ENCODE measurements around the gene DAAM2.

DAAM2 gene

DNA sequence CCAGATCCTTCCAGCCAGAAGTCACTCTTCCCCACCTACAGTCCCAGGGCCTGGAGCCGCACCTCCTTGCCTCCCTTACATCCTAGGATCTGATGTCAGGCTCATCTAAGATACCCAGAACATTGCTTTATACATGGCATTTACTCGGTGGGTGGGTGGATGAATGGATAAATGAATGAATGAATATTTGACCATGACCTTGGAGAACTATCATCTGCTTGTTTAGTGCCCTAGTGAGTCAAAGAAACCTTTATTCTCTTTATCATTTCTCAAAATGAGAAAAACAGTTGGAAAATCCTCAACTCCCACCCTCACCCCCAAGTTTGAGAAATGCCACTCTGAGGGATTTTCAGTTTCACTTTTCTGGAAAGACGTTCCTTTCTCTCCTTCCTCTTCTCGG is 56.0 kb downstream of the DAAM2 start:
- Histone ChIP-seq H3K4me3 (replicated peaks; ENCODE audit: low read depth, low read length) (no peak overlapping the region), H3K27me3 (replicated peaks; ENCODE audit: control insufficient read depth, insufficient read depth, low read length) (no peaks in the 10 kb centered on the region; the same call in 1 of the 2 replicates), H3K36me3 (ENCODE audit: control insufficient read depth, insufficient read depth, low read length) (no peaks in the 10 kb centered on the region)
- TF ChIP-seq, protein P1, sequence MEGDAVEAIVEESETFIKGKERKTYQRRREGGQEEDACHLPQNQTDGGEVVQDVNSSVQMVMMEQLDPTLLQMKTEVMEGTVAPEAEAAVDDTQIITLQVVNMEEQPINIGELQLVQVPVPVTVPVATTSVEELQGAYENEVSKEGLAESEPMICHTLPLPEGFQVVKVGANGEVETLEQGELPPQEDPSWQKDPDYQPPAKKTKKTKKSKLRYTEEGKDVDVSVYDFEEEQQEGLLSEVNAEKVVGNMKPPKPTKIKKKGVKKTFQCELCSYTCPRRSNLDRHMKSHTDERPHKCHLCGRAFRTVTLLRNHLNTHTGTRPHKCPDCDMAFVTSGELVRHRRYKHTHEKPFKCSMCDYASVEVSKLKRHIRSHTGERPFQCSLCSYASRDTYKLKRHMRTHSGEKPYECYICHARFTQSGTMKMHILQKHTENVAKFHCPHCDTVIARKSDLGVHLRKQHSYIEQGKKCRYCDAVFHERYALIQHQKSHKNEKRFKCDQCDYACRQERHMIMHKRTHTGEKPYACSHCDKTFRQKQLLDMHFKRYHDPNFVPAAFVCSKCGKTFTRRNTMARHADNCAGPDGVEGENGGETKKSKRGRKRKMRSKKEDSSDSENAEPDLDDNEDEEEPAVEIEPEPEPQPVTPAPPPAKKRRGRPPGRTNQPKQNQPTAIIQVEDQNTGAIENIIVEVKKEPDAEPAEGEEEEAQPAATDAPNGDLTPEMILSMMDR (IDR thresholded peaks at IDR 0.05; ENCODE audit: insufficient read depth, low read length, poor library complexity, severe bottlenecking), result no peak
- DNase-seq (ENCODE audit: extremely low read depth, insufficient read length), result no peak

GRCh38 chr6:39849228-39849627 is 57.1 kb downstream of the DAAM2 start:
- TF ChIP-seq, protein P1 (IDR thresholded peaks at IDR 0.05; ENCODE audit: insufficient read depth, low read length, poor library complexity, severe bottlenecking), result no peak
- no peak overlapping the region for H3K4me3 ChIP-seq (replicated peaks; ENCODE audit: low read depth, low read length)
- H3K27me3 ChIP-seq (replicated peaks; ENCODE audit: control insufficient read depth, insufficient read depth, low read length), result no peaks in the 10 kb centered on the region; the same call in 1 of the 2 replicates
- no peak for DNase-seq (ENCODE audit: extremely low read depth, insufficient read length)
- H3K36me3 ChIP-seq (ENCODE audit: control insufficient read depth, insufficient read depth, low read length), result no peaks in the 10 kb centered on the region

DNA sequence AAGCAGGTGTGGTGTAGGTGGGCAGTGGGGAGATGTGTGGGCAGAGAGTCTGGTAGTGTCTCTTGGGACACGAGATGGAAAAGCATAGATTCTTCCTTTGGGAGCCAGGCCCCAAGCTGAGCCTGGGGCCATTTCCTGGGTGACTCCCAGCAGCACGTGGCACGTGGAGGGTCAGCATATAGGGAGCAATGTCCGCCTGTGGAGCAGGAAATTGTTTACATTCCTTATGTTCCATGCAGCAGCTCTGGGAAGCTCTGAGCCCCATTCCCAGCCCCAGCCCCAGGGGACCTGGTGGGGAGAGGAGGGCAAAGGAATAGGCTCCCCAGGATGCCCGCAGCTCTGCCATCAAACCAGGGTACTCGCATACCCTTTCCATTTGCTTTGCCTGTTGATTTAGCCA is 57.6 kb downstream of the DAAM2 start:
- H3K36me3 ChIP-seq (ENCODE audit: control insufficient read depth, insufficient read depth, low read length), result no peaks in the 10 kb centered on the region
- DNase-seq (ENCODE audit: extremely low read depth, insufficient read length), result no peak
- TF ChIP-seq, protein P1 (IDR thresholded peaks at IDR 0.05; ENCODE audit: insufficient read depth, low read length, poor library complexity, severe bottlenecking), result no peak
- no peaks in the 10 kb centered on the region; the same call in 1 of the 2 replicates for H3K27me3 ChIP-seq (replicated peaks; ENCODE audit: control insufficient read depth, insufficient read depth, low read length)
- H3K4me3 ChIP-seq (replicated peaks; ENCODE audit: low read depth, low read length), result no peak overlapping the region

- H3K4me3 ChIP-seq (replicated peaks; ENCODE audit: low read depth, low read length), result no peak overlapping the region
- TF ChIP-seq, protein P1 (IDR thresholded peaks at IDR 0.05; ENCODE audit: insufficient read depth, low read length, poor library complexity, severe bottlenecking), result no peak
- no peak for DNase-seq (ENCODE audit: extremely low read depth, insufficient read length)
- H3K36me3 ChIP-seq (ENCODE audit: control insufficient read depth, insufficient read depth, low read length), result no peaks in the 10 kb centered on the region
- H3K27me3 ChIP-seq (replicated peaks; ENCODE audit: control insufficient read depth, insufficient read depth, low read length), result no peaks in the 10 kb centered on the region; the same call in 1 of the 2 replicates
Measured at GRCh38 chr6:39850736-39851297, 58.6 kb downstream of the DAAM2 start.

- DNase-seq (ENCODE audit: extremely low read depth, insufficient read length), result no peak
- no peaks in the 10 kb centered on the region; the same call in 1 of the 2 replicates for H3K27me3 ChIP-seq (replicated peaks; ENCODE audit: control insufficient read depth, insufficient read depth, low read length)
- H3K4me3 ChIP-seq (replicated peaks; ENCODE audit: low read depth, low read length), result no peak overlapping the region
- TF ChIP-seq, protein P1 (IDR thresholded peaks at IDR 0.05; ENCODE audit: insufficient read depth, low read length, poor library complexity, severe bottlenecking), result no peak
- H3K36me3 ChIP-seq (ENCODE audit: control insufficient read depth, insufficient read depth, low read length), result no peaks in the 10 kb centered on the region
Measured at GRCh38 chr6:39851331-39851730, 59.2 kb downstream of the DAAM2 start.

DNA sequence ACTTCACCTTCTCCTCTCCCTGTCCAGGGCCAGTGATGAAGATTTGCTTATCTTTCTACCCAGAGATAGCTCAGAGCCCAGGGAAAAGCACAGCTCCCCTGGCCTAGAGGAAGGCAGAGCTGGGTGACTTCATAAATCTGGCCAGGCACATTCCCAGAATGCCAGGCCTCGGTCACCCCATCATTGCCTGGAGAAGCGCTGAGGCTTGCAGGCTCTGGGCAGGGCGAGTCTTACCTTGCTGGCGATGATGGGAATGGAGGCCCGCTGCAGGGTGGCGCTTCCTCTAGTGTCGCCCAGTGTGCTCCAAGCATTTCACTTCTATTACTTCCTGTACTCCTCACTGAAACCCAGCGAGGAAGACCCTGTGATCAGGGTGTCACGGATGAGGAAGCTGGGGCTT is 60.1 kb downstream of the DAAM2 start:
- H3K36me3 ChIP-seq (ENCODE audit: control insufficient read depth, insufficient read depth, low read length), result no peaks in the 10 kb centered on the region
- H3K4me3 ChIP-seq (replicated peaks; ENCODE audit: low read depth, low read length), result no peak overlapping the region
- H3K27me3 ChIP-seq (replicated peaks; ENCODE audit: control insufficient read depth, insufficient read depth, low read length), result no peaks in the 10 kb centered on the region; the same call in 1 of the 2 replicates
- no peak for DNase-seq (ENCODE audit: extremely low read depth, insufficient read length)
- TF ChIP-seq, protein P1 (IDR thresholded peaks at IDR 0.05; ENCODE audit: insufficient read depth, low read length, poor library complexity, severe bottlenecking), result no peak

Data from GM06990 (cell line).